Renal cortex interstitium (tissue), 15 donors: ENCODE results near the gene MIGA2. TPM values are rescaled to one million over a fixed set of nuclear protein-coding genes. Genes with fewer than 3 reads are reported as not detected.
"Not testable (repeated sequence)": the region's sequence is repeated elsewhere in the genome, so short reads cannot be mapped to it uniquely, and the experiment has no call there.

Experiments
- DNase-seq, 11 donors: peaks; one replicate each; pipeline ENCODE4 v3.0.0-alpha.2; 2013; ENCODE audit warnings: low read depth in 9 of 11, low spot score in 4 of 11; ENCODE audit errors: extremely low read depth in 1 of 11
- long read RNA-seq, 16 experiments: transcript quantifications; one replicate each; lab custom pipeline, GENCODE V29; 2026
- polyA plus RNA-seq, 3 donors: library from polyadenylated mRNA; unstranded; fragments of 120-200 nt; gene quantifications; one replicate each; pipeline ENCODE4 v1.2.1, GENCODE V29; 2013; ENCODE audit not compliant: insufficient read length in 3 of 3

The MIGA2 gene, protein sequence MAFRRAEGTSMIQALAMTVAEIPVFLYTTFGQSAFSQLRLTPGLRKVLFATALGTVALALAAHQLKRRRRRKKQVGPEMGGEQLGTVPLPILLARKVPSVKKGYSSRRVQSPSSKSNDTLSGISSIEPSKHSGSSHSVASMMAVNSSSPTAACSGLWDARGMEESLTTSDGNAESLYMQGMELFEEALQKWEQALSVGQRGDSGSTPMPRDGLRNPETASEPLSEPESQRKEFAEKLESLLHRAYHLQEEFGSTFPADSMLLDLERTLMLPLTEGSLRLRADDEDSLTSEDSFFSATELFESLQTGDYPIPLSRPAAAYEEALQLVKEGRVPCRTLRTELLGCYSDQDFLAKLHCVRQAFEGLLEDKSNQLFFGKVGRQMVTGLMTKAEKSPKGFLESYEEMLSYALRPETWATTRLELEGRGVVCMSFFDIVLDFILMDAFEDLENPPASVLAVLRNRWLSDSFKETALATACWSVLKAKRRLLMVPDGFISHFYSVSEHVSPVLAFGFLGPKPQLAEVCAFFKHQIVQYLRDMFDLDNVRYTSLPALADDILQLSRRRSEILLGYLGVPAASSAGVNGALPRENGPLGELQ
- 10 to 100 TPM; 16.8 to 28.5 (median 21.2) TPM for polyA plus RNA-seq
- long read RNA-seq, donor 1, partial matches to known transcripts: 6 of 6 reads
- long read RNA-seq, donor 1, other reads (novel, unspliced or antisense): 0 of 6 reads
- long read RNA-seq, donor 2: 0 reads
- long read RNA-seq, donor 3, partial matches to known transcripts: 0 of 2 reads
- long read RNA-seq, donor 3, other reads (novel, unspliced or antisense): 0 of 2 reads
- long read RNA-seq, donor 4, partial matches to known transcripts: 11 of 11 reads
- long read RNA-seq, donor 4, other reads (novel, unspliced or antisense): 0 of 11 reads
- long read RNA-seq, donor 5: 0 reads
- long read RNA-seq, donor 6, partial matches to known transcripts: 8 of 8 reads
- long read RNA-seq, donor 6, other reads (novel, unspliced or antisense): 0 of 8 reads
- long read RNA-seq, donor 7, partial matches to known transcripts: 5 of 6 reads
- long read RNA-seq, donor 7, other reads (novel, unspliced or antisense): 0 of 6 reads
- long read RNA-seq, donor 8, partial matches to known transcripts: 13 of 14 reads
- long read RNA-seq, donor 8, other reads (novel, unspliced or antisense): 0 of 14 reads
- long read RNA-seq, donor 9: 0 reads
- long read RNA-seq, donor 10: 0 reads
- long read RNA-seq, donor 11: 0 reads
- long read RNA-seq, donor 12: 0 reads
- long read RNA-seq, donor 13: 0 reads
- long read RNA-seq, donor 14, partial matches to known transcripts: 0 of 1 reads
- long read RNA-seq, donor 14, other reads (novel, unspliced or antisense): 0 of 1 reads
- long read RNA-seq, donor 15: 0 reads
- long read RNA-seq, donor 16, partial matches to known transcripts: 32 of 46 reads
- long read RNA-seq, donor 16, other reads (novel, unspliced or antisense): 14 of 46 reads

- DNase-seq: peak; percentile 89 to 99 (median 96)
These were observed at the start of gene MIGA2 for GRCh38 chr9:129036241-129036922. MIGA2 (plus strand) TSS chr9:129036626; CDS start chr9:129040595, 3,969 bp downstream.

GRCh38 chr9:128986671-128987070, 49.8 kb upstream of the MIGA2 start:
- no peak for DNase-seq

DNA sequence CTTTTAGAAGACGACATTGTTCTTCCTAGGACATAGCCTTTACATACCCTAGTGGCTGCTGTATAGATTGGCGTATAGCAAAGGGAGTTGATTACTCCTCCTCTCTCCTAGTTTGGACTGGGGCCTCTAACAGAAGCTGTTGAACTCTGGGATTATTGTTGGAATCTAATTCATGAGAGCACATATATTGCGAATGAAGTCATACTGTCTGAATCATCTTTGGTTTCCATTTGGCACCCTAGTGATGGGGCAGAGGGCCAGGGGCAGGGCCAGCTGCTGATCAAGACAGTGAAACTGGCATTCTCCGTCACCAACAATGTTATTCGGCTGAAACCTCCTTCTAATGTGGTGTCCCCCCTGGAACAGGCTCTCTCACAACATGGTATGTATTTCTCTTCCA, 48.6 kb upstream of the MIGA2 start:
- no peak for DNase-seq

DNA sequence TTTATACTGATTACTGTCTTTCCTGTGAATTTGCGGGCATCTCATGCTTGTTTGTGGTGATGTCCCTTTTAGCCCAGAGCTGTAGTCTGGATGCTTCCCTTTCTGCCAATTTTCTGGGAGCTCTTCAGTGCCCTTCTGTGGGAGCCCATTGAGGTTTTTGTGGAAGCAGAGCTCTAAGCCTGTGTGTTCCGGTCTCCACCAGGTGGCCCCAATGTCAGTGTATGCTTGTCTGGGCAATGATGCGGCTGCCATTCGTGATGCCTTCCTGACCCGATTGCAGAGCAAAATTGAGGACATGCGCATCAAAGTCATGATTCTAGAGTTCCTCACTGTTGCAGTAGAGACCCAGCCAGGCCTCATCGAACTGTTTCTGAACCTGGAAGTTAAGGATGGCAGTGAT, 43.4 kb upstream of the MIGA2 start:
- no peak for DNase-seq

GRCh38 chr9:128995791-128996190, 40.6 kb upstream of the MIGA2 start:
- no peak for DNase-seq

DNA sequence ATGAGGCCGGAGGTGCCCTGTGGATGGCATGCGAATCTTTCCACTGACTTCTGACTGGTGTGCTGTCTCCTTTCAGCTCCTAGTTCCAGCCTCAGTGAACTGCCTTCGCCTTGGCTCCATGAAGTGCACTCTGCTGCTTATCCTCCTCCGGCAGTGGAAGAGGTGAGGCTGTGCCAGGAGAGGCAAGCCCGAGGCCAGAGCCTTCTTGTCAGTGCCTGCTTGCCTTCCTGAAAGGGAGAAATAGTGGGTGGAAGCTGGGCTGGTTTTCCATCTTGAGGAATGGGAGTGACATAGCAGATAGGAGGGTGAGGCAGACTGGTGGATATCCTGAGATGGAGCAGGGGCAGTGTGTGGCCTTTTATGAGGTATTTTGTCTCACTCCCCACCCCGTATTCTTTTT, 38.0 kb upstream of the MIGA2 start:
- no peak for DNase-seq

DNA sequence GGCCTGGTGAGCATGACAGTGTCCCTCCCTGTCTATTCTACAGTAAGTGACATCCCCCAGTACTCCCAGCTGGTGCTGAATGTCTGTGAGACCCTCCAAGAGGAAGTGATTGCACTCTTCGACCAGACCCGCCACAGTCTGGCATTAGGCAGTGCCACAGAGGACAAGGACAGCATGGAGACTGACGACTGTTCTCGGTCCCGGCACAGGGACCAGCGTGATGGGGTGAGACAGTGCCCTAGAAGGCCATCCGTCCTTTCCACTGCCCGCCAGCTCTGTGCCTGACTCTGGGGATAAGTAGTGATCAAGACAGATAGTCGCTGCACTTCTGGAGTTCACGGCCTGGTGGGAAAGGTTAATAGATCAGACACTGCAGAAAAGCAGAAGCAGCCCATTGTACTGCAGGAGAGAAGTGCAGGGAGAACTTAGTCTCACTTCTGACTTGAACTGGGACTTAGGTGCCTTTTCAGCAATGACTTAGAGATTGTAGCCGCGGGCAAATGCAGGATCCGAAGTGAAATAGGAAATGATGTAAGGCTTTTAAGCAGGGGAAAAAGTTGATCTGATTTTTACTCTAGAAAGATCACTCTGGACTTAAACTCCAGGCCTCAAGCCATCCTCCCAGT, 36.7 kb upstream of the MIGA2 start:
- no peak for DNase-seq

GRCh38 chr9:129001504-129002325, 34.7 kb upstream of the MIGA2 start:
- DNase-seq: no peak

DNA sequence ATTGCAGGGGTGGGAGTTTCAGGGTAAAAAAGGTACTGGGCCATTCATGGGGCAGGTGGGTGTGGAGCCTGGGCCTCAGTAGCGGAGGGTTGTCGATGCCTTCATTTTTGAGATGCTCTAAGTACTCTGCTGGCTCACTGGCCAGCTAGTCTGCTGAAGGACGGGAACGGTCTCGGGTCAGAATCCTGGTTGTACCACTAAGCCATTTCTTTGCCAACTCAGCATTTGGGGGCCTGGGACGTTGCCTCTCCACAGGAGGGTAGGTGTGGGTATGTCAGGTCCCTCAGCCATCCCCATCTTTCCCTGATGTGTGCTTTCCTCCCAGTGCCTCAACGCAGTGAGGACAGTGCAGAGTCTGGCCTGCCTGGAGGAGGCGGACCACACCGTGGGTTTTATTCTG, 33.4 kb upstream of the MIGA2 start:
- no peak for DNase-seq

DNA sequence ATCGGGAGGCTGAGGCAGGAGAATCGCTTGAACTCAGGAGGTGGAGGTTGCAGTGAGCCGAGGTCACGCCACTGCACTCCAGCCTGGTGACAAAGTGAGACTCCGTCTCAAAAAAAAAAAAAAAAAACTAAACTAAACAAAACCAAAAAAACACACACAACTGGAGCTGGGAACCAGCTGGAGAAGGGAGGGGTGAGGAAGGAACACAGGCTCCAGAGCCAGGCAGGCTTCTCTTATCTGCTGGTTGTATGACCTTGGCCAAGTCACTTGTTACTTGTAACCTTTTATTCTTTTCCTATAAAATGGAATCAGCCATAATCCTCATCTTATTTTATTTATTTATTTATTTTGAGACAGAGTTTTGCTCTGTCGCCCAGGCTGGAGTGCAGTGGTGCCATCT, 32.3 kb upstream of the MIGA2 start:
- DNase-seq: not testable (repeated sequence)

DNA sequence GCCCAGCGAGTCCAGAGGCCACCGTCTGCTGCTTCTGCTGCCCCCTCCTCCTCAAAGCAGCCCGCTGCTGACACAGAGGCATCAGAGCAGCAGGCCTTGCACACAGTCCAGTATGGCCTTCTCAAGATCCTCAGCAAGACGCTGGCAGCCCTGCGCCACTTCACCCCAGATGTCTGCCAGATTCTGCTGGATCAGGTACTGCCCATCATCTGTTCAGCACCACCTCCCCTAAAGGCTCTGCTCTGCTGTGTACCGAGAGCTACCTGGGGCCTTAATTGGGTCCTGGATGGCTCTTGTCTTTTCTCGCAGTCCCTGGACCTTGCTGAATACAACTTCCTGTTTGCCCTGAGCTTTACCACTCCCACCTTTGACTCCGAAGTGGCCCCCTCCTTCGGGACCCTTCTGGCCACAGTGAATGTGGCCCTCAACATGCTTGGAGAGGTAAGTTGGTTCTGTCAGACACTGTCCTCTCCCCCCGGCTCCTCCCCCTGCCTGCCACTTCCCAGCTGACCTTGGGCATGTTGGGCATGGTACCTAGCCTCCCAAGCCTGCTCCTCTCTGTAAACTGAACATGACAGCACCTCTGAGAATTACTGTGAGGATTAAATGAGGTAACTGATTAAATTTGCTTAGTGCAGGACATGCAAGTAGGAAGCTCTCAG, 31.0 kb upstream of the MIGA2 start:
- DNase-seq: no peak

GRCh38 chr9:129006328-129007034, 29.9 kb upstream of the MIGA2 start:
- DNase-seq: peak in 6 of 11 donors; percentile 41 to 64 (median 58)

DNA sequence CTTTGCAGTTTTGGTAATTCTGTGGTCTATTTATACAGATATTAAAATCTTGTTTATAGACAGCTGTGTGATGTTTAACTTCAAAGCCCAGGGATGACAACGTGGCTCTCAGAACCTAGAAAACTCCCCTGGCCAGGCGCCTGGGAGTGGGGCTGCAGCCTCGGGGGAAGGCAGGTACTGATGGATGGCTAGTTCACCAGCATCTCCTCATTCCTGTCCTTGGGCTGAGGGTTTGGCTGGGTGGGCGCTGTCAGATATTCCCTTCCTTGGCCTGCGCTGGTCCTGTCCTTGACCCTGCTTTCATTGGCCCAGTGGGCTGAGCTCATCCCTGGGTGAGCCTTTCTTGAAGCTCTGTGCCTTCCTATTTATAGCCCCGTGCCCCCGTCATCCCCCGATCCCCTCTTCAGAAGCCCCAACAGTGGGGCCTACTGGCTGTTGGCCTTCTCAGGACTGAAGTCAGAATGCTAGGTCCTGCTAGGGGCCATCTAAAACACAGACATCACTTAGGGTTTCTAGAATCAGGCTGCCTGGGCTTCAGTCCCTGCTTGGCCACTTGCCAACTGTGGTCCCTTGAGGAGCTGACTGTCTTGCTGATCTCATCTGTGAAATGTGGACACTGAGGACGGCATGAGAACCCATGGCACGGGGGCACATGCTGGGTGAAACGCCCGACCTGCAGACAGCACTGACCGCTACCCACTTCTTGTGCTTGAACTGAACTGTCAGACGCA, 29.2 kb upstream of the MIGA2 start:
- DNase-seq: no peak

DNA sequence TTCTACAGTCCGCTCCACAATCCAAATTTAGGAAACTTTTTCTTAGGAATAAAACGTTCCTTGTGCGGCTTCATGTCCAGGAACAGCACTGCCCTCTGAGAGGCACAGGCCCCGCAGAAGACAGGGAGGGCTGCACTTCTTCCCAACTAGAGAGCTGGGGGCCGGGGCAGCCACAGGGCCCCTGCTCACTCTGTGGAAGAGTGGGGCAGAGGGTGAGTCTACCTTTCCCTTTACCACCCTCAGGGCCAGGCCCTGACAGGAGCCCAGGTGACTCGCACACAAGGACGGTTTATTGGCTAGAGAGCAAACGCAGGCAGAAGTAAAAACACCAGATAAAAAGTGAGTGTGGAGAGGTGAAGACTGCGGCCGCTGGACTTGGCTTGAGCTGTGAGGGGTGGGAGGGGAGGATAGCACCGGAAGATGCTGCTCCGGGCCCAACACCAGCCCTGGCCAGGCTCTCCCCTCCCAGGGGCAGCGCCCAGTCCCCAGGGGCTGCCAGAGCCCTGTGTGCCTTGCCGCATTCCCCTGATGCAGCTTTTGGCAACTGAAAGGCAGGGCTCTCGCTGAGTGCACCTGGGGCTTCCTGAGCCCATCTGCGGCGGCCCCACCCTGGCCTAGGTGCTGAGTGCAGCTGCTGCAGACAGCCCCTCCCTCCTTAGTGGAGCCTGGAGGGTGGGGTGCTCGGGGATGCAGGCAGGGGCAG, 28.5 kb upstream of the MIGA2 start:
- DNase-seq: no peak

DNA sequence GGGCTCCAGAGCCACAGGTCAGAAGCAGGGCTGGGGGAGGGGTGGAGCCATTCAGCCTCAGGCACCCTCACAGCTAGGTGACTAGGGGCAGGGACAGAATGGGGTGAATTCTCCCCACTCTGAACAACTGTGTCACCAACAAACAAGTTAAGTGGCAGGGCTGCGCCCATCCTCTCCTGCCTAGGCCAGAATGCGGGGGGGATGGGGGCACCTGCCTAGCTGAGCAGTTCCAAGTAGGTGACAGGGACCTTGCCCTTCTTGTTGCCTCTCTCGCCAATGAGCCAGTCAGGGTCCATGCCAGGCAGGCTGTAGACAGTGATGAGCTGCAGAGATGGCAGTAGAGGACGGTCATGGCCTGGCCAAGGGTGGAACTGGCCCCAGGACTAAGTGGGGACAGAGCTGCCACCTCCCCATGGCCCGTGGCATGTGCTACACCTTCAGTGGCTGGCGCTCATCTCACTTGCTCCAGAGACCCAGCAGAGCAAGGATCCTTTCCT, 27.9 kb upstream of the MIGA2 start:
- DNase-seq: no peak
